GM21528 (cell line): Measurements from ENCODE around the gene SLC6A18.

Experiments
- ATAC-seq: cut with Tn5 transposase; IDR thresholded peaks from one replicate; pipeline ENCODE4 v1.9.1; 2021; ENCODE audit warnings: mild to moderate bottlenecking, moderate library complexity; ENCODE audit not compliant: unreplicated experiment, low FRiP score

The SLC6A18 gene

DNA sequence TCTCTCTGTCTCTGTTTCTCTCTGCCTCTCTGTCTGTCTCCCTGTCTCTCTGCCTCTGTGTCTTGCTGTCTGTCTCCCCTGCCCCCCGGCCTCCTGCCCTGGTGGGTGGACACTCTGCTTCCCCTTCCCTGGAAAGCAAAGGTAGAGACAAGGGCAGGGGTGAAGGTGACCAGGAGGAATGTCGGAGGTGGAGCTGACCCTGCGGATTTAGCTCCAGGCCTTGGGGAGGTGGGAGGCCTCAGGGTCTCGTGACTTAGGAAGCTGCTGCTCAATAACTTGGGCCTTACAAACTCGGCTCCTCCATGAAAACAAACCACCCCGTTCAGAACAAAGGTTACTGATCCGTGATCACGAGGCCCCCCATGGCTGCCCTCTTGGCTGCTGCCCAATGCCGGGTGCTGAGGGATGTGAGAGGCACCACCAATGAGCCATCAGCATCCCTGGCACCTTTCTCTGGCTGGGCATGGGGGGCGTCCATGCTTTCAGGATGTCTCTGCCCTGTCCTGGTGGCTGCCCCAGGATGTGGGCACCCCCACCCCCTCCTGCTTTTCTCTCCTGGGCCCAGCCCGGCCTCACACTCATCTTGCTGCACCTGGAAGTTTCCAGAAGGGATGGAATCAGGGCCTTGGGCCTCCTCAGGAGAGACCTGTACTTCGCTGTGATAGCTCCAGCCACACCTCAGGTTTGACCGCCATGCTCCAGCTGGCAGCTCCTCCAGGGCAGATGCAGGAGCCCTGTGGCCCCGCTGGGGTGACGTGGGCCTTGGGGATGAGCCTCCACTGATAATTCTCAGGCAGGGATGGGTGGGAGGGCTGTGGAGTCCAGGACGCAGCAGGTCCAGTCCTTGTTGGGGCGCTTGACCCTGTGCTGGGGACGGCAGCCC, 38.6 kb upstream of the SLC6A18 start:
- ATAC-seq, result no peak

DNA sequence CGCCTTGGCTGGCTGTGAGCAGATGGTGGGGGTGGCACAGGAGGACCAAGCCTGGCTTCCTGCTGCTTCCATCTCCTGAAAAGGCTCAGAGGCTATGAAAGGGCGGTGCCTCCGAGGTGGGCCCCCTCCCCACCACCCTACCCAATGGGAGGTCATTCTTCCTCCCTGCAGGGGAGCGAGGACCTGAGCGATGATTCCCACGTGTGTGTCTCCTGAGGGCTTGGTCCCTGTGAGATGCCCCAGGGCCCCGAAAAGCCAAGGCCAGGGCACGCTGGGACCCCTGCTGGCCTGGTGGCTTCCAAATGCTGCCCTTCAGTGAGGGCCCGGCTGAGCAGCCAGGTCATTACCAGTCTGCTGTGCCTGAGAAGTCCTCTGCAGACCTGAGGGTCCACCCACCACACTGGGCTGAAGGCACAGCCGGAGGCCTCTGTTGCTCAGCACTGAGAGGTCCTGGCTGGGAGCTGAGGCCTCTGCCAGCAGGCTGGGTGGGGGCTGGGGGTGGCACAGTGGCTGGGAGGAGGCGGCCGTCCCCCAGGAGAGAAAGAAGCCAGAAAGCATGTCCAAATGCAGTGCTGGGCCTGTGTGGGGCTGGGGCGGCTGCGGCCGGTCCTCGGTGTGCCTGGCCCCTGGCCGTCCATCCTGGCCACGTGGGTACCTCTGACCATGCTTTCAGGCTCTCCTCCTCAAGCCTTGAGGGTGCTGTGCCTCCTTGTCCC, 37.8 kb upstream of the SLC6A18 start:
- no peak for ATAC-seq

DNA sequence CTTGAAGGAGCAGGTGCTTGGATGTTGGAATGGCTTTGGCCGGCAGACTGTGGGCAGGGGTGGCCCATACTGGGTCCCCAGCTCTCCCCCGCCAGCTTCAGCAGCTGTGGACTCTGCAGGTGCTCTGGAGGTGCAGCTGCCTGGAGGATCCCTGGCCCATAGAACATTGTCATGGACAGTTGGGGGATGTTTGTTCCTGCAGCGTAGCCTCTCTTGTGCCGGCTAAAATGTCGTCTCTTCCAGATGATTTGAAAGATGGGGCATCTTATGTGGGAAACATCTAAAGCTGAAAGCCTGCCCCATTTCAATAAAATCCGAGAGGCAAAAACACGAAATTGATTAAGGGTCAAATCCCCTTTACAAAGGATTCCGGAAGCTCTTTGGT, 37.2 kb upstream of the SLC6A18 start:
- ATAC-seq, result no peak

DNA sequence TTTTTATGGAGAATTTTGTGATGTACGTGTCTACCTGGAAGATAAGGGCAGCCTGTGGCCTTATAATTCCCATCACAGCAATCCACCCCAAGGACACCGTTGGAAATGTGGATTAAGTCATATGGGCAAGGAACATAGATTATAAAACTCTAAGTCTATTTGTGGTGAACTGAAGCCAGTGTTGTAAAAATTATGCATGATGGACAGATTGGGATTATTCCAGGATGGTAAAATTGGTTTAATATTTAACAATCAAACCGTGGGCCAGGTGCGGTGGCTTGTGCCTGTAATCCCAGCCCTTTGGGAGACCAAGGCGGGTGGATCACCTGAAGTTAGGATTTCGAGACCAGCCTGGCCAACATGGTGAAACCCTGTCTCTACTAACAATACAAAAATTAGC, 36.7 kb upstream of the SLC6A18 start:
- ATAC-seq, result no peak

DNA sequence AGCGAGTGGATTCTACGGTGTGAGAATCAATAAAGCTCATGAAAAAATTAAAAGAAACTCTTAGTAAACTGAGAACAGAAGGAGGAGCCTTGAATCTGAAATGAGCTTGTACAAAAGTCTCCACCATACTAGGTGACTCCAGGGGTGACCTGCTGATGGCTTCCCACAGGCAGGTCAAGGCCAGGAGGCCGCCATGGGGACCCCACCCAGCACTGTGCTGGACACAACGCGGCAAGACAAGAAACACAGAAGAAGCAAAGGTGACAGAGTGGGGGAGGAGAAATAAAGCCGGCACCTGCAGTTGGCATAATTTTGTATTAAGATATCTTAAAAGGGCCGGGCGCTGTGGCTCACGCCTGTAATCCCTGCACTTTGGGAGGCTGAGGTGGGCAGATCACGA, 35.9 kb upstream of the SLC6A18 start:
- no peak for ATAC-seq

DNA sequence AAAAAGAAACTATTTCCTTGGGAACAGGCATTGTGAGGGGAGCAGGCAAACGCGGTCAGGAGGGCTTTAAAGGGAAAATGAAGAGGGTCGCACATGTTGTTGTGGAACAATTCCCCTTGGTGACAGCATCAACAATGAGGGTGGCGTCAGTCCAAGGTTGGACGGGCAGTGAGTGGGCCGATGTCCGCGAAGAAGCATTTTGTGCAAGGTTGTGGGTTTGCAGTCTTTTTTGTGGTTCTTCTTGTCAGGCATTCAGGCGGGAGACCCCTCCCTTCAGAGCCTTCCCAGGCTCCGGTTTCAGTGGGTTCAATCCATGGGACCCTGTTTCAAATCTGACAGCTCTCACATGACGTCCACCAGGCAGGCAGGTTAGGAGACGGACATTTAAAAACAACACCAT, 34.9 kb upstream of the SLC6A18 start:
- ATAC-seq, result no peak

DNA sequence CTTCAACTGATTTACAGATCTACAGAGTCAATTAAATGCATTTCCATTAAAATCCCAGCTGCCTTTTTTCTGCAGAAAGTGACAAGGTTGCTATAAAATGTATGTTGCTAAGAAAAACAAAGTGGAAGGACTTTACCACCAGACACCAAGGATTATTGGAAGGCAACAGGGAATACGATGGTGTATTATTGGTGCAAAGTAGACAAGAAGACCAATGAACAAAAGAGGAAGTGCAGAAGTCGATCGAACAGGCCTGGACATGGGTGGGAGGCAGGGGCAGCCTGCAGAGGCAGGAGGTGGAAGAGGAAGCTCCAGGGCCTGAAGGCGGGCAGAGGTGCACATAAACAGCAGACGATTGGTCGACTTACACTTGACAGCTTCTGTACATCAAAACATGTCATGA, 34.3 kb upstream of the SLC6A18 start:
- no peak for ATAC-seq

- ATAC-seq, result no peak
Measured at GRCh38 chr5:1192971-1193590, 32.1 kb upstream of the SLC6A18 start.

DNA sequence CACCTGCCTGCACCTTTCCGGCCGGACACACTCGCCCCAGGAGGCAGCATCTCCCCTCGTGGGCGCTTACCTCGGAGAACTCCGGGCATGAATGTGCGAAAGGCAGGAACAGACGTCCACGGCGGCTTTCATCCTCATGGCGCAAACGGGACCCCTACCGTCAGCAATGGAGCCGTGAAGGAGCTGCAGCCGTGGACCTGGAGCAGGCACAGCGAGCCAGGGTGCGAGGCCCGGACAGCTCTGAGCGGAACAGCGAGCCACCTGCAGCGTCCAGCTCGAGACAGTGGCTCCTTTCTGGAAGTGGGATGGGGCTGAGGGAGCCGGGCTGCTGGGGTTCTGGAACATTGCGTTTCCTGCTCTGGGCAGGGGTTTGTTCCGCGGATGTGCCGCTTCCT, 31.6 kb upstream of the SLC6A18 start:
- no peak for ATAC-seq

- ATAC-seq, result no peak
Measured at GRCh38 chr5:1194378-1194777, 30.8 kb upstream of the SLC6A18 start.

DNA sequence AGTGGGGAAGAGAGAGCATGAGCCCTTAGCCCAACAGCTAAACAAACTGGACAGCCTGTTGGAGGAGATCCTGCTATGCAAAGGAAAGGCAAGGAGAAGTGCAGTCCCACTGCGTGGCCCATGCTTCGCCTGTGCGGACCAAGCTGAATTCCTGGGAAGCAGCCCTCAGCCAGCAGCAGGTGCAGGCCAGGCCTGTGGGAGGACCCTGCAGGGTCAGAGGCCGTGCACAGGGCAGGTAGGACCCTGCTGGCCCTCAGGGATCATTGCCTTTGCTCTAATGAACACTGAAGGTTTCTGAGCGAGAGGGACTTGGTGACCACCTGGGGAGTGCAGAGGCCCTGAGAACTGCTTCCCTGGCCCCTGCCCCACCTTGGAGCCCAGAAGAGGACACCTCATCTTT, 29.7 kb upstream of the SLC6A18 start:
- no peak for ATAC-seq

- ATAC-seq, result no peak
Measured at GRCh38 chr5:1195916-1196315, 29.3 kb upstream of the SLC6A18 start.

DNA sequence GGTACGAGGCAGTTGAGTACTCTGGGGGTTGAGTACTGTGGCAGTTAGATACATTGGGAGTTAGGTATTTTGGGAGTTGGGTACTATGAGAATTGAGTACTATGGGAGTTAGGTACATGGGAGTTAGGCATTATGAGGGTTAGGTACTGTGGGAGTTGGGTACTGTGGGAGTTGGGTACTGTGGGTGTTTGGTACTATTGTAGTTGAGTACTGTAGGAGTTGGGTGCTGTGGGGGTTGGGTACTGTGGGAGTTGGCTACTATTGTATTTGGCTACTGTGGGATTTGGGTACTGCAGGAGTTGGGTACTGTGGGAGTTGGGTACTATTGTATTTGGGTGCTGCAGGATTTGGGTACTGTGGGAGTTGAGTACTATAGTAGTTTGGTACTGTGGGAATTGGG, 28.6 kb upstream of the SLC6A18 start:
- no peak for ATAC-seq

GRCh38 chr5:1197876-1198666, 27.1 kb upstream of the SLC6A18 start:
- ATAC-seq, result no peak

- ATAC-seq, result no peak
Measured at GRCh38 chr5:1199340-1199648, 25.9 kb upstream of the SLC6A18 start.

GRCh38 chr5:1199649-1200494, 25.3 kb upstream of the SLC6A18 start:
- ATAC-seq, result no peak

DNA sequence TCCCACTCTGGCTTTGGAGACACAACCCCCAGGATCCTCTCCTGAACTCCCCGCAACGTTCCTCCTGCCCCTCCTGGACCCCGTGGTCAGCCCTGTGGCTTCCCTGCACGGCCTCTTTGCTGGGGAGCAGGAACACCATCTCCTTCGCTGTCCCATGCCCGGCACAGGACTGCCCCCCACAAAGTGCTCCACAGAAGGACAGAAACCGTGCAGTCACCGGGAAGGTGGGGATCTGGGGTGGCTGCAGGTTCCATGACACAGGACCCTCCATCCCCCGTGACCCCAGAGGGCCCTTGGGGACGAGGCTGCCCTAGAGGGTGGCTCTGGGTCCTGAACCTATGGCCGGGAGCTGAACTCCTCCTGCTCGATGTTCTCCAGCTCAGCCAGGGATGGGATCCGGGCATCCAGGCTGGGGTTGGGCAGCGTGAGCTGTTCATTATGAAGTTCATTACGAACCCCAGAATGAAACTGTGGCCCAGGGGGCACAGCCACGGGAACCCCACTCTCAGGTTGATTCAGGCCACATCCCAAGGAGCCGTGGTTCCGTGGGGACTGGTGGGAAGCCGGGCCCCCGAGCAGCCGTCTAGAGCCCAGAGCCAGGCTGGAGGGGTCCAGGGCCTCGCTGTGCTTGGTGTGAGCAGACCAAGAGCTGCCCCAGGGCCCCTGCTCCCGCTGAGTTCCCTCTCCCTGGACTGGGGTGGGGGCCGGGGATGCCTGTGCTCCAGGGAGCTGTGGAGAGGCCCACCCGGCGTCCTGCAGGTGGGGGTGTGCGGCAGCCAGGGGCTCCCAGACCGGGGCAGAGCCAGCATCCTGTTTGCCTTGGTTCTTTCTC, 24.5 kb upstream of the SLC6A18 start:
- ATAC-seq, result no peak

DNA sequence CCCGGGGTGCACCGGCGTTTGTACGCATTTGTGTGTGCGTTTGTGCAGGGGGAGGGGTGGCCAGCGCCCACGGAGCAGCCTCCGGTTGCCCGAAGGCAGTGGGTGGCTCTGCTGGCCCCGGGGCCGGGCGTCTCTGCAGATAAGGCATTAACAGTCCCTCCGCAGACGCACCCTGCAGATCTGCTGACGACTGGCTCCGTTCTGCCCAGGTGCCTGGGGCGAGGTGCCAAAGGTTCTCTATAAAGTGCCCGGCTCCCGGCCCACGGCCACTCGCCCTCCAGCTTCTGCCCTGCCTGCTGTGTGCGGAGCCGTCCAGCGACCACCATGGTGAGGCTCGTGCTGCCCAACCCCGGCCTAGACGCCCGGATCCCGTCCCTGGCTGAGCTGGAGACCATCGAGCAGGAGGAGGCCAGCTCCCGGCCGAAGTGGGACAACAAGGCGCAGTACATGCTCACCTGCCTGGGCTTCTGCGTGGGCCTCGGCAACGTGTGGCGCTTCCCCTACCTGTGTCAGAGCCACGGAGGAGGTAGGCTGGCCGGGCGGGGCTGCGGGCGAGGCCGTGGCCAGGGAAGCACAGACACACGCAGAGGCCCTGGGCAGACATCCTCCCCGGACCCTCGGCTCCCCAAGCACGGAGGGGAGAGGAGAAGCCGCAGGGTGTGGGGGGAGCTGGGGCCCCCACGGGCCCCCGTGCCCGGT, 23.7 kb upstream of the SLC6A18 start, which contains the start of gene SLC6A19:
TSS of gene SLC6A19 (plus strand) at position 269 of the 699 bp plus-strand sequence. CDS start at position 325, 56 bp downstream.
- ATAC-seq, result no peak
